Bronchial epithelial cell (primary cell): Measurements from ENCODE around the gene CAMTA1. TPM values are rescaled to one million over a fixed set of nuclear protein-coding genes. Genes with fewer than 3 reads are reported as not detected.

ENCODE experiments used
- DNase-seq: peaks from one replicate; pipeline ENCODE4 v3.0.0-alpha.2; 2010; ENCODE audit warnings: low read depth
- FAIRE-seq: peaks from 2 replicates; lab custom pipeline; 2011; peaks lifted over from hg19 to GRCh38; lab: Jason Lieb, UNC
- H3K27me3 ChIP-seq: 2 replicates; pipeline ENCODE4 v1.5.1; 2011; ENCODE audit warnings: low read length; ENCODE audit not compliant: control insufficient read depth, insufficient read depth
- H3K36me3 ChIP-seq: 2 replicates; pipeline ENCODE4 v1.5.1; 2011; ENCODE audit warnings: low read length; ENCODE audit not compliant: control insufficient read depth, insufficient read depth
- H3K4me3 ChIP-seq: 2 replicates; pipeline ENCODE4 v1.5.1; 2011; ENCODE audit warnings: mild to moderate bottlenecking, low read depth, low read length, control low read depth
- total RNA-seq: library from RNA; depleted of rRNA; stranded (reverse); fragments of >200 nt; gene quantifications from 2 replicates; pipeline ENCODE4 v1.2.1, GENCODE V29; 2014
- TF ChIP-seq, protein P1 (sequence below): IDR thresholded peaks from 2 replicates; pipeline ENCODE4 v1.5.1; 2011; ENCODE audit warnings: mild to moderate bottlenecking, moderate library complexity, low read length, control low read depth, inconsistent platforms; ENCODE audit not compliant: insufficient read depth, severe bottlenecking

The CAMTA1 gene
- total RNA-seq, 1 donor from 2014 or later = 68.2 TPM

DNA sequence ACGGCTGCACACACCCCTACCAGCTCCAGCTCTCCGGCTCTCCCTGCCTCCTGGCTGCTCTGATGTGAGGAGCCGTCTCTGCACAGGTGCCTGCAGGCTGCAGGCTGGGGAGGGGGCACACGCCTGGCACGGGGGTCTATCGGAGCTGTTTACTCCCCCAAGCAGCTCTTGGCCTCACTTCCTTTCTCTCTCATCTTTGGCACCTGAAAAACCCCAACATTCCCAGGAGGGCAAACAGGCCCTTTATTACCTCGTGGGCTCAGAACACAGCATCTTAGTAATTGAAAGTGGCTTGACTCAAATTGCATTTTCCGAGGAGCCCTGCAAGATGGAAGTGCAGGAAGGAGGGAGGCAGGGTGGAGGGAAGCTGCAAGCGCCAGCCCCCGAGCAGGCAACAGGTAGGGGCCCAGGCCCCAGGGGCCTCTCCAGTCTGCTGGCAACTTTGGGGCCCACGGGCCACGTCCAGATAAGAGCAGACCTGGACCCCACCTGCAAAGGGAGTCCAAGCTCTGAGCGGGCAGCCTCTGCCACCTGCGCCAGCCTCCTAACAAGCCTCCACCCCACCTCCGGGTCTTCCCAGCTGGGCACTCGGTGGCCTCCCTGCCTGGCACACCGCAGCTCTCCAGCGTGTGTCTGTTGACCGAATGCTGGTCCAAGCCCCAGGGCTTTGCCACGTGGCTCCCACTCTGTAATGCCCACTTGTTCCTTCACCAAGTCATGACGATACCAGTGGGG, 722.2 kb downstream of the CAMTA1 start:
- DNase-seq = no peak
- FAIRE-seq = no peak
- H3K4me3 ChIP-seq = no peak overlapping the region
- no peaks in the 10 kb centered on the region for H3K36me3 ChIP-seq
- TF ChIP-seq, protein P1, sequence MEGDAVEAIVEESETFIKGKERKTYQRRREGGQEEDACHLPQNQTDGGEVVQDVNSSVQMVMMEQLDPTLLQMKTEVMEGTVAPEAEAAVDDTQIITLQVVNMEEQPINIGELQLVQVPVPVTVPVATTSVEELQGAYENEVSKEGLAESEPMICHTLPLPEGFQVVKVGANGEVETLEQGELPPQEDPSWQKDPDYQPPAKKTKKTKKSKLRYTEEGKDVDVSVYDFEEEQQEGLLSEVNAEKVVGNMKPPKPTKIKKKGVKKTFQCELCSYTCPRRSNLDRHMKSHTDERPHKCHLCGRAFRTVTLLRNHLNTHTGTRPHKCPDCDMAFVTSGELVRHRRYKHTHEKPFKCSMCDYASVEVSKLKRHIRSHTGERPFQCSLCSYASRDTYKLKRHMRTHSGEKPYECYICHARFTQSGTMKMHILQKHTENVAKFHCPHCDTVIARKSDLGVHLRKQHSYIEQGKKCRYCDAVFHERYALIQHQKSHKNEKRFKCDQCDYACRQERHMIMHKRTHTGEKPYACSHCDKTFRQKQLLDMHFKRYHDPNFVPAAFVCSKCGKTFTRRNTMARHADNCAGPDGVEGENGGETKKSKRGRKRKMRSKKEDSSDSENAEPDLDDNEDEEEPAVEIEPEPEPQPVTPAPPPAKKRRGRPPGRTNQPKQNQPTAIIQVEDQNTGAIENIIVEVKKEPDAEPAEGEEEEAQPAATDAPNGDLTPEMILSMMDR = no peak
- no peaks in the 10 kb centered on the region for H3K27me3 ChIP-seq

GRCh38 chr1:7508052-7508933, 723.0 kb downstream of the CAMTA1 start:
- DNase-seq = peak; percentile 21
- Histone ChIP-seq H3K27me3 (no peaks in the 10 kb centered on the region), H3K36me3 (no peaks in the 10 kb centered on the region), H3K4me3 (no peak overlapping the region)
- TF ChIP-seq, protein P1 = no peak
- peak; percentile 13 for FAIRE-seq

DNA sequence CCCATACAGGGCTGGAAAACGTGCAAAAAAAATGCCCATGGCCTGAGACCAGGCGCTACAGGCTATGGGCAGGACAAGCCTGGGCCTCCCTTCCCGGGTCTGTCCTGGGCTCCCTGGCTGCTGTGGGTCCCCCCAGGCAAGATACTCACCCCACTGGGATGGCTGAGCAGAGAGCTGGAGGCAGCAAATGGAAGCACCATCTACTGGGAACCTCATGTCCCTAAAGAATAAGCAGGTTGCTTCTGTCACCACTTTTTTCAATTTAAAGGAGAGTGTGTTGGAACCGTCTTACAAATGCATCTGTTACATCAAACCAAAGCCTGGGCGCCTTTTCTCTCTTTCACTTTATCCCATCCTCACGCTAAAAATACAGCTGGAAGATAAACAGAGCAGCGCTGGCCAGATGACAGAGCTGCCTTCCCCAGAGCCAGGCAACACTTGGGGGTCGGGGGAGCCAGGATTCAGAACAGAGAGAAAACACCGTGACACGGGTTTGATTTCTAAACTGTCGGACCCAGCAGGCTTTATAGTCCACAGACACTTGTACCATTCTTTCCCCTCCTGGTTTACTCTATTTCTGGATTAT, 723.8 kb downstream of the CAMTA1 start:
- no peaks in the 10 kb centered on the region for H3K27me3 ChIP-seq
- TF ChIP-seq, protein P1 = no peak
- no peak overlapping the region for H3K4me3 ChIP-seq
- peak; percentile 60 for FAIRE-seq
- H3K36me3 ChIP-seq = no peaks in the 10 kb centered on the region
- no peak for DNase-seq

- TF ChIP-seq, protein P1 = no peak
- Histone ChIP-seq H3K4me3 (no peak overlapping the region), H3K36me3 (no peaks in the 10 kb centered on the region), H3K27me3 (peaks cover under 1% of the 10 kb centered on the region)
- no peak for DNase-seq
- no peak for FAIRE-seq
Measured at GRCh38 chr1:7509598-7509997, 724.3 kb downstream of the CAMTA1 start.

GRCh38 chr1:7510389-7510931, 725.2 kb downstream of the CAMTA1 start:
- no peak for FAIRE-seq
- H3K27me3 ChIP-seq = peaks cover 1% of the 10 kb centered on the region

More at GRCh38 chr1:7510389-7510931, 725.2 kb downstream of the CAMTA1 start:
- H3K4me3 ChIP-seq = no peak overlapping the region
- no peak for DNase-seq
- TF ChIP-seq, protein P1 = no peak
- no peaks in the 10 kb centered on the region for H3K36me3 ChIP-seq
